Epithelial cell of esophagus (primary cell): ENCODE data around the gene DYSF.

ENCODE experiments used
- DNase-seq: peaks from one replicate; pipeline ENCODE4 v3.0.0; 2010; ENCODE audit warnings: low read depth
- H3K4me3 ChIP-seq: 2 replicates; pipeline ENCODE4 v1.5.1; 2011; ENCODE audit warnings: mild to moderate bottlenecking, low read length, control low read depth
- TF ChIP-seq, protein P1 (sequence below): IDR thresholded peaks from 2 replicates; pipeline ENCODE4 v1.5.1; 2011; ENCODE audit warnings: low read depth, mild to moderate bottlenecking, low read length, control low read depth, inconsistent platforms; ENCODE audit not compliant: insufficient read depth; ENCODE audit errors: missing control alignments

The DYSF gene

GRCh38 chr2:71666094-71666474, 212.7 kb downstream of the DYSF start:
- no peak for DNase-seq

GRCh38 chr2:71667256-71668182, 214.2 kb downstream of the DYSF start:
- no peak overlapping the region for H3K4me3 ChIP-seq
- TF ChIP-seq, protein P1, sequence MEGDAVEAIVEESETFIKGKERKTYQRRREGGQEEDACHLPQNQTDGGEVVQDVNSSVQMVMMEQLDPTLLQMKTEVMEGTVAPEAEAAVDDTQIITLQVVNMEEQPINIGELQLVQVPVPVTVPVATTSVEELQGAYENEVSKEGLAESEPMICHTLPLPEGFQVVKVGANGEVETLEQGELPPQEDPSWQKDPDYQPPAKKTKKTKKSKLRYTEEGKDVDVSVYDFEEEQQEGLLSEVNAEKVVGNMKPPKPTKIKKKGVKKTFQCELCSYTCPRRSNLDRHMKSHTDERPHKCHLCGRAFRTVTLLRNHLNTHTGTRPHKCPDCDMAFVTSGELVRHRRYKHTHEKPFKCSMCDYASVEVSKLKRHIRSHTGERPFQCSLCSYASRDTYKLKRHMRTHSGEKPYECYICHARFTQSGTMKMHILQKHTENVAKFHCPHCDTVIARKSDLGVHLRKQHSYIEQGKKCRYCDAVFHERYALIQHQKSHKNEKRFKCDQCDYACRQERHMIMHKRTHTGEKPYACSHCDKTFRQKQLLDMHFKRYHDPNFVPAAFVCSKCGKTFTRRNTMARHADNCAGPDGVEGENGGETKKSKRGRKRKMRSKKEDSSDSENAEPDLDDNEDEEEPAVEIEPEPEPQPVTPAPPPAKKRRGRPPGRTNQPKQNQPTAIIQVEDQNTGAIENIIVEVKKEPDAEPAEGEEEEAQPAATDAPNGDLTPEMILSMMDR: no peak
- DNase-seq: no peak

More at GRCh38 chr2:71666094-71666474, 212.7 kb downstream of the DYSF start:
- H3K4me3 ChIP-seq: no peak overlapping the region
- TF ChIP-seq, protein P1: no peak

- TF ChIP-seq, protein P1: no peak
- no peak overlapping the region for H3K4me3 ChIP-seq
- no peak for DNase-seq
Measured at GRCh38 chr2:71668326-71669057, 215.1 kb downstream of the DYSF start.

DNA sequence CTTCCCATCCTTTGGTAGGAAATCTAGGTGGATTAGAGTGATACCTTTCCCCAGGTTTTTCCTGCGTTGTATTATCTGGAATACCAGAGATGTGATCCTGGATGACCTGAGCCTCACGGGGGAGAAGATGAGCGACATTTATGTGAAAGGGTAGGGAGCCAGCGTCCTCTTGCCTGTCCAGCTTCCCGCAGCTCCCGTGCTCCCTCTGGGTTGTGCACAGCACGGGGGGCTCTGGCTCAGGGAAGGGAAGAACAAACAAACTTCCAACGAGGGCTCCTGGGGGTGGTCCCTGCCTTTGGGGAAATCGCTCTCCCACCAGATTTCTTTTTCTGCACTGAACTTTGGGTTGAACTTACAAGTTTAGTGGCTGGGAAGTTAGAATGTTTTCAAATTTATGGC, 215.7 kb downstream of the DYSF start:
- DNase-seq: no peak
- H3K4me3 ChIP-seq: no peak overlapping the region

DNA sequence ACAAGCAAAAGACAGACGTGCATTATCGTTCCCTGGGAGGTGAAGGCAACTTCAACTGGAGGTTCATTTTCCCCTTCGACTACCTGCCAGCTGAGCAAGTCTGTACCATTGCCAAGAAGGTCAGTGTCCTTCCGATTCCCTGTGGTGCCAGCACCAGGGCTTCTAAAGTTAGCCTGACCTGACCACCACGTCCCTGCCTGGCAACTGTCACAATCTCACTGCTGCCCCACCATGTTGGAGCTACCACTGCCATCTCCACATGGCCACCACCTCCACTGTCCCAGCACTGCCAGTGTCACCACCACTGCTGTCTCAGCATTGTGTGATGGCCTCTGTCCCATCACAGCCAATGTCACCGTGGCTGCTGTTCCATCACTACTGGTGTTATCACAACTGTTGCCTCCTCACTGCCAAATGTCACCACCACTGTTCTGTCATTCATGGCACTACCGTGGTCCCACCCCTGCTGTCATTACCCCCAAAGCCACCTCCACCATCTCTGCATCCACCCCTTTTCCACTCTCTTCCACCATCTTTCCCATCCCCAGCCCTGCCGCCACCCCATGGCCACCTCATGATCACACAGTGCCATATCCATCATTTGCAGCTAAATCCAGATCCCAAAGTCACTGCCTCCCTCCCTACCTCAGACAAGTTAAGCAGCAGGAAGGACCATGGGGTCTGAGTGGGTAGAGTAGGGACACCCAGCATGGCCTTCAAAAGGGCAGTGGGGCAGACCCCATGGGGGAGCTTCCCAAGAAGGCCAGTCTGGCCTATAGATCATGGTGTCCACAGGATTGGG, 216.5 kb downstream of the DYSF start:
- no peak overlapping the region for H3K4me3 ChIP-seq
- TF ChIP-seq, protein P1: no peak
- DNase-seq: no peak

More for the DNA sequence above, 215.7 kb downstream of the DYSF start:
- TF ChIP-seq, protein P1: no peak

DNA sequence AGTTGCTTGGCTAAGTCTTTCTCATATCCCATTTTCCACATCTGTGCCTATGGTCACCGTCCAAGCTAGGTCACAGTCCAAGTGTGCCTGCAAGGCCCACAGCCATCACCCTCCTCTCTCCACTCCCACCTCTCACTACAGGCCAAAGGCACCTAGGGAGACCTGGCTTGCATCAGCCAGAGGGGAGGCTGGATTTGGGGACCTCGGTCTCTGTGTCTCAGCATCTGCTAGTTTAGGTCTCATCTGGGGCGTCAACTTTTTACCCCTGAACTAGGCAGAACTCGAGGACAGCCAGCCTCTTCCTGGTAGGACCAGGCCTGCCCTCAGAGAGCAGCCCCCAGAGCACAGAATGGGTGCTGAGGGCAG, 217.1 kb downstream of the DYSF start:
- TF ChIP-seq, protein P1: no peak
- no peak overlapping the region for H3K4me3 ChIP-seq
- DNase-seq: no peak
